Hippocampal formation (tissue), 2 donors: ENCODE results near the gene PSD2.
"Not testable (repeated sequence)": the region's sequence is repeated elsewhere in the genome, so short reads cannot be mapped to it uniquely, and the experiment has no call there.

Experiments used
- DNase-seq, 2 donors: peaks; one replicate each; lab custom pipeline; 2025; lab: John Stamatoyannopoulos, UW

Gene PSD2

GRCh38 chr5:139789116-139789844 is 6.3 kb upstream of the PSD2 start:
- no peak for DNase-seq

- no peak for DNase-seq
Observed at GRCh38 chr5:139789845-139790189, 5.8 kb upstream of the PSD2 start.

DNA sequence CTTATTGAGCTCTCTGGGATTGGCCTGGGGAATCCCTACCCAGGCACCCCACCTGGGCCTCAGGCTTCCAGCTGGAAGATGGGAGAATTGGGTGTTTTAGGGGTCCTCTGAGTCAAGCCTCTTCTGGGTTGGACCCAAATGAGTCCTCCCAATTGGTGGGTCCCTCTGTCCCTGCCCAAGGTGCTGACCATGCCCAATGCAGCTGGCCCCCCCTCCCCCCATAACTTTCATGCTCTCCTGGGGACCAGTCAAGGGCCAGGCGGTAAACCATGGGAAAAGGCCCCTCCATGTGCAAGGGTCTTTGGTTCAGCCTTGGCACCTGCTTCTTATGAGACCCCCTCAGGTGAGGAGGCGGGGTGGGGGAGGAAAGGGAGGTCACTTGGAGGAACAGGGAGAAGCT is 3.4 kb upstream of the PSD2 start:
- no peak for DNase-seq

DNA sequence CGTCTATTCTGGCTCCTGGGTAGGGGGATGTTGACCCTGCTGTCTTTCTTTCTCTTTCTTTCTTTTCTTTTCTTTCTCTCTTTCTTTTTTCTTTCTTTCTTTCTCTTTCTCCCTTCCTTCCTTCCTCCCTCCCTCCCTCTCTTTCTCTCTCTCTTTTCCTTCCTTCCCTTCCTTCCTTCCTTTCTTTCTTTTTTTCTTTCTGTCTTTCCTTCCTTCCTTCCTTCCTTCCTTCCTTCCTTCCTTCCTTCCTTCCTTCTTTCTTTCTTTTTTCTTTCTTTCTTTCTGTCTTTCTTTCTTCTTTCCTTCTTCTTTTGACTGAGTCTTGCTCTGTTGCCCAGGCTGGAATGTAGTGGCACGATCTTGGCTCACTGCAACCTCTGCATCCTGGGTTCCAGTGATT is 3.0 kb upstream of the PSD2 start:
- DNase-seq: not testable (repeated sequence)

GRCh38 chr5:139794067-139794846 is 1.4 kb upstream of the PSD2 start:
- no peak for DNase-seq

- DNase-seq: no peak
Observed at GRCh38 chr5:139796061-139796806, 626 bp downstream of the PSD2 start.

DNA sequence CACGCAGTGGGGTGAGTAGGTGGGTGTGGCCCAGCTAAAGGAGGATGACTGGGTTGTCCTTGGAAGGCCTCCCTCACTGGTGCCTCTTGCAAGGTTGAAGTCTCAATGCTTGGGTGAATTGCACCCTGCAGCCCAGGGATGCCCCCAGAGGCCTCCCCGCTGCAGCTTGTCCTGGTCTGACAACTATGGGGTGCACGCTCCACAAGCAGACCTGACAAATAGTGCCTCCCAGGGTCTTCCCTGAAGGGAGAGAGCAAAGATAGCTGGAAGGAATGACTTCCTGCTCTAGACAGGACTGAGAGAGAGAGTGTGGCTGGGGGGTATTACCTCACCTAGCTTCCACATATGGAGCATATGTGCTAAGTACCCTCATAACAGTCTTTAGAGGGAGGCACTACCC is 1.7 kb downstream of the PSD2 start:
- no peak for DNase-seq

- no peak for DNase-seq
Observed at GRCh38 chr5:139797856-139798510, 2.4 kb downstream of the PSD2 start.

GRCh38 chr5:139798883-139799282 is 3.3 kb downstream of the PSD2 start:
- DNase-seq: no peak

- no peak for DNase-seq
Observed at GRCh38 chr5:139799359-139799758, 3.8 kb downstream of the PSD2 start.

GRCh38 chr5:139803978-139804377 is 8.4 kb downstream of the PSD2 start:
- DNase-seq: no peak

DNA sequence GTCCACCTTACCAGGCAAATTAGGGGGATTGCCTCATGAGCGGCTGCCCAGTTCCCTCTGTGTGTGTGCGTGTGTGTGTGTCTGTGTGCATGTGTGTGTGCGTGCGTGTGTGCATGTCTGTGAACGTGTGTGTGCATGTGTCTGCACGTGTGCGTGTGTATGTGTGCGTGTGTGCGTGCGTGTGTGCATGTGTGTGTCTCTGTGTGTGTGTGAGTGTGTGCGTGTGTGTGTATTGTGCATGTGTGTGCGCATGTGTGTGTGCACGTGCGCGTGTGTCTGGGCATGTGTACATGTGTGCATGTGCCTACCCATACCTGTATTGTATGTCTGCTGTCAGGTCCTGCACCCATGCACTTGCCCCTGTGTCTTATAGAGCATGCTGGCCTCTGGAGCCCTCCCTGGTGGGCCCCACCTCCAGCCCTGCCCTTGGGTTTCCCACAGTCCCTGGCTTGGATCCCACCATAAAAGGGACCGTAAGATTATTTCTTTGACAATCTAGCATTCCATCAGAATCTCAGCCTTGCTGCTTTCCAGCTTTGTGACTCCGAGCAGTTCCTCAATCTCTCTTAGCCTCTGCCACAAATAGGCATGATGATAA is 9.3 kb downstream of the PSD2 start:
- no peak for DNase-seq

GRCh38 chr5:139805545-139805944 is 9.9 kb downstream of the PSD2 start:
- DNase-seq: no peak

- DNase-seq: peak in 1 of 2 donors; percentile 21
Observed at GRCh38 chr5:139806111-139806510, 10.5 kb downstream of the PSD2 start.

DNA sequence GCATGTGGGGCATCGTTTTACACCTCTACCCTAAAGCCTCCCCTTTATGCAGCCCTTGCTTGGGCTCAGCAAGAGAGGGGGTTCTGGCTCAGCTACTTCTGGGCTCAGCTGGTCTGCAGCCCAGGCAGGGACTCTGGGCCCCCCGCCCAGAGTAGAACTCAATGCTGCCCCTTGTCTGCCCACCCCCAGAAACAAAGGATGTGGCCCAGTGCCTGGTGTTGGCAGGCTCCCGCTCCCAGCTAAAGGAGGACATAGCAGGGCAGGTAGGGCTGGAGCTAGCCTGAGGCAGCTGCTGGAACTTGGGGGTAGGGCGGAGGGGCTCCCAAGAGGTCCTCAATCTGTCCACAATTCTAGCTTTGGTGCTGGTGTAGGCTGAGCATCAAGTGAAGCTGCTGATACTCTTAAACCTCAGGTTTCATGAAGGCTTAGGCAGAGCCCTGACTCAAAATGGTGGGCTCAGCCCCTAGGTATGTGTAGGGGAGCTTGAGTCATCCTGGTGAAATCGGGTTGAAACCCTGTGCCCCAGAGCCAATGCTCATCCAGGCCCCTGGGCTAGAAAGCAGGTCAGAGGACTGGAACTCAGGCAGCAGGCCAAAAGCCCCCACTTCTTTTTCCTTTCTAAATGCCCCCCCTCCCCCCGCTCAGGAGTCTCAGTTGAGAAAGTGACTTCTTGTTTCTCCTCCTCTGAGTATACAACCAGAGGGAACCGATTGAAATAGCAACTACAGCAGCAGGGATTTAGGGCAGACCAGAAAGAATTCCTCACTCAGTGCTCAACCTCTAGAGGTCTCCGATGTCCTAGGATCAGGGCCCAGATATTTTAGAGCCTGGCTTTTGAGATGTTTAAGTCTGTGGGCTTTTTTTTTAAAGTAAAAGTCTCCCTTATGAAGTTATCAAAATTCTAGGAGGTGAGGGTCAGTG is 11.4 kb downstream of the PSD2 start:
- DNase-seq: peak in 1 of 2 donors; percentile 18

DNA sequence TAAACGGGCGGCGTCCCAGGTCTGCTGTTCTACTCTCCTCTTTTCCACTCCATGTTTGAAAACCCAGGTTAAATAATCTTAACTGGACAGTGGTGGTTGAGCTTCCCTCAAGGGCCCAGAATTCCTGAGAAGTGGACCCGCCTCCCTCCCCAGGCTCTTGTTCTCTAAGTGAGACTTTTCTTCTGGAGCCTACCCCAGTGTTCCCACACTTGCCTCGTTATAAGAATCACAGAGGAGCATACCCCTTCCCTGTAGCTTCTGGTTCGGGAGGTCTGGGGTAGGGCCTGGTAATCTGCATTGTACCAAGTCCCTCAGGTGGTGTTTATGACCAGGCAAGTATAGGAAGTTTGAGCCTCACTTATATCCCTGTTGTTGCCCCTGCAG is 12.0 kb downstream of the PSD2 start:
- DNase-seq: no peak

DNA sequence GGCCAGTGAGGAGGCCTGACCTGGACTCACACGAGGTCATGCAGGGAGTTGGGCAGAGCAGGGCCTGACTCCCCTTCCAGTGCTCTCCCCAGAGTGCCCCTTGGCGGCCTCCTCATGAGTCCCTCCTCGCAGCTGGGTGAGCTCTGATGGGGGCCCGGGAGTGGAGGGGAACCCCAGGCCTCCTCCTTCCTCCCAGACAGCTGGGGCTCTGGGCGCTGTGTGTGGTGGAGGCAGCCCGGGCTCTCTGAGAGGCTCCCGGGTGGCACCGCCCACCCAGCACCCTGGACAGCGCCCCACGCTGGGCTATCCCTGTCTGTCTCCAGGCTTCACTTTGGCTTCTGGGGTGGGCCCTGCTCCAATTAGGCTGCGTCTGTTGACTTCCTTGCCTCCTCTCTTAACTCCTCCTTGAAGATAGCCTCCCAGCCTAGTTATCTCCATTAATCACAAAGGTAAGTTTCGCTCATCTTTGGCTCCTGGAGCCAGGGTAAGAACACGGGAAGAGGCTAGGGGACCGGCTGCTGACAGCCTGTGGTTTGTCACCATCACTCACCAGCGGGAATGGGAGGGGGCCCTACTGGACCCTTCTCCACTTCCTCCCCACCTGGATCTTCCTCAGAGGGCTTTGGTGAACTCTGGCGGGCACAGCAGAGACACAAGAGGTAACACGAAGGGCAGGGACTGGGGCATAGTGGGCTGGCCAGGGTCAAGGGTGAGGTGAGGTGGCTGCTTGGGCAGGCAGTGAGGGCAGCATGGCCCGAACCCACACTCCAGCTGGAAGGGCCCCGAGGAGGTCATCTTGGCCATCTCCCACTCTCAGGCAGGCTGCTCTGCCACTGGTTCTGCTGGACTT is 13.1 kb downstream of the PSD2 start:
- no peak for DNase-seq

- DNase-seq: no peak
Observed at GRCh38 chr5:139809331-139809810, 13.8 kb downstream of the PSD2 start.
